CD4-positive, alpha-beta T cell treated with Interleukin-15 for 1 hour (primary cell): ENCODE results near the gene WLS.
"Not testable (repeated sequence)": the region's sequence is repeated elsewhere in the genome, so short reads cannot be mapped to it uniquely, and the experiment has no call there.

Experiments used
- DNase-seq: peaks from one replicate; pipeline ENCODE4 v3.0.0-alpha.2; 2020

WLS gene

DNA sequence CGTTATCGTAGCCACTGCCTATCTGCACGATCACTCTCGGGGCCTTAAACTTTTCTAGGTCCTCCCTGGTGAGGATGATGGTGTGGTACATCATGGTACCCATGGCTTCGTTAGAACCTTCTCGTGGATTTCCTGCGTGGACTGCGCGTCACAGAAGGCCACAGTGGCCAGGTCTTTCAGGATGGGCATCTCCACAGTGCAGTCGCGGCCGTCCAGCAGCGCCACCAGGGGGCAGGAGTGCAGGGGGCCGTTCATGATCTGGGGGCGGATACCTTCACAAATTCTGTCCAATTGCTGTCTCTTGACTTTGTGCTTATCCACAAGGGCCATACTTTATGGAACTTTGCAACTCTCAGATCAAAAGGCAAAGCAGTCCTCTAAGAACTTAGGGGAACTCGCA lies 69.6 kb downstream of the WLS start:
- DNase-seq = no peak

DNA sequence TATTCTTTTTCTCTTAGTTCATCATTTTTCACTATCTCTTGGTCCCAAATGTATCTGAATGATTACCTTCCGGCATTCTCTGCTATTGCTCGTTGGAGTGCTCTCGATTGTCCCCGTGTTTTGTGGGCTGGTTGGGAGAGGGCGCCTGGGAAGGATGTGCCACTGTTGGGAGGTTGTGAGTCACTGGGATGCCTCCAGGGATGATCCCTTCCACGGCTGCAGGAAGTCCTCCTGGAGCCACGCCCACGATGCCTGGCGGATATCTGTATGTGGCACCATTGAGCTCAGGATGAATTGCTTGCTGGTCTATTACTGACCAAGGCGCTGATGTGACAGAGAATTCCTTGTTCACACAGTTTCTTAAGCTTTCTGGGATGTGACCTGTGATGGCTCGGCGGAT lies 70.7 kb downstream of the WLS start:
- not testable (repeated sequence) for DNase-seq

DNA sequence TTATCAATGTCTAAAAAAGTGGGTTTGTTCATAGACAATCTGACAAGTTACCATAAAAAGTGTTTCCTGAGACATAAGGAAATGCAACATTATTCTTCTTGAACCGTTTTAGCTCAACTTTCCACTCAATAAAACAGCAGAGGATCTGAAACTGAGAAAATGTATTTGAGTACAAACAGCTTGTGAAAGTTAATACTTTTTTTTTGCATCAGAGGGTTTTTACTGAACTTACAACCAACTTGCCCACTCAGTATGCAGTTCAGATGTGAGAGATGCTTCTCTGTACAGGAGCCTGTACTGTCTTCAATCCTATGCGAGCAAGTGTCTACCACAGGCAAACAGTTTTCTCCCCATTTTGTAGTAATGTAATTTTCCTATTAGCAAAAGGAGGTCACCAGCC lies 71.4 kb downstream of the WLS start:
- DNase-seq = not testable (repeated sequence)

DNA sequence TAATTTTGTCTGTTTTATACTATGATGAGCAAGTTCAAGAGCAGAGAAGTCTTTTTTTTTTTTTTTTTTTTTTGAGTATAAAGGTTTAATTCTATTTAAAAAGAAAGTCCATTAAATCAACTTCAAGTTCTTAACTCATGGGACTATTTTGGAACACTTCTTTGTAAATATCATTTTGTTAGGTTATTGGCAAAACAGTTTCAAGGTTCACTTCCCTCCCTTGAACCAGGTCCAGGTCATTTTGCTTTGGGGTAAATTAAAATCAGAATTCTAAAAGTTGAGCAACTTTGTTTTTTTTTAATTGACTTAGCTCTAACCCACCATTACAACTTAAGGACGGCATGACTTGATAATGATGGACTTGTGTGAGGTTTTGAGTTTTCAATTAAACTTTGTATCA lies 72.3 kb downstream of the WLS start:
- DNase-seq = no peak

DNA sequence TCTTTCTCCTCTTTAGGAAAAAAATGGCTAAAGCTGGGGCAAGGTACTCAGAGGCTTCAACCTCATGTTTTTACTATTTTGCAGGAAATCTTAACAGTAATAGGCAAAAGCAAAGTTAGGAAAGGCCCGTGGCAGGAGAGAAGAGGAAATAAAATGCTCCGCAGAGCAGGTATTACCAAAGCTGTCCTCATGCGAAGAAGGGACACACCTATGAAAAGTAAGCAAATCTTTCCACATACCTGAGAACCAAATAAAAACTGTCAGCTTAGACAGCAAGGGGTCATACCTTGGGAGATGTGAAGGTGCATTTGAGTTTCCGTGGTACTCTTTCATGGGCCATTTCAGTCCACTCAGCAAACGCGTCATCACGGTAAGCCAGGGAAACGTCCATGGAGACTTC lies 73.5 kb downstream of the WLS start:
- no peak for DNase-seq

DNA sequence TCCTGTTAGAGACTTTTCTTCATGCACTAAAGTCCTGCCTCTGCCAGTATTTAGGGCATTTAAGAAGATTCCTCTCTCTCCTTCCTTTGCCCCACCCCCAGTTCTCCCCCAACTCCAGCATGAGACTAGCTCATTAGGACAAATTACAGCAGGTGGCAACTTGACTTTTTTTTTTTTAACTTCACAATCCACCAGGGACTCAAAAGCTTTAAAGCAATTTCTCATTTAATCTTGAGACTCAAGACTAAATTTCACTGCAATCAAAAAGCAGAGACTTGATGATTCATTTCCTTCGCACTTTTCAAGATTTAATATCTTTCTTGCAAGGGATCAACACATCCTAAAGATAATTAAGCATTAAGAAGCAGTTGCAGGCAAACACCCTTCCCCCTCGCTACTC lies 74.9 kb downstream of the WLS start:
- DNase-seq = no peak

DNA sequence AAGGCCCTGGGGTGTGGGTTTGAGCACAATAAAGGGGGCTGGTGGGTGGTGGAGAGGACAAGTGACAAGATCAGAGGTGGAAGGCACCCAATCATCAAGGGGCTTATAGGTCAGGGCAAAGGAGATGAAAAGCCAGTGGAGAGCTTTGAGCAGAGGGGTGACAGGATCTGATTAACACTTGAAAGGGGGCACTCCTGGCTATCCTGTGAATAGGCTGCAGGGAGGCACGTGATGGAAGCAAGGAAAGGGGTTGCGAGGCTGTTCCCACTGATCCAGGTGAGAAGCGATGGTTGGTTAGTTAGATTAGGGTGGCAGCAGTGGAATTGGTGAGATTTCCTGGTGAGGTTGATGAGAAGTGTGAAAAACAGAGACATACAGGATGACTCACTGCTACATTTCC lies 80.6 kb downstream of the WLS start:
- no peak for DNase-seq

DNA sequence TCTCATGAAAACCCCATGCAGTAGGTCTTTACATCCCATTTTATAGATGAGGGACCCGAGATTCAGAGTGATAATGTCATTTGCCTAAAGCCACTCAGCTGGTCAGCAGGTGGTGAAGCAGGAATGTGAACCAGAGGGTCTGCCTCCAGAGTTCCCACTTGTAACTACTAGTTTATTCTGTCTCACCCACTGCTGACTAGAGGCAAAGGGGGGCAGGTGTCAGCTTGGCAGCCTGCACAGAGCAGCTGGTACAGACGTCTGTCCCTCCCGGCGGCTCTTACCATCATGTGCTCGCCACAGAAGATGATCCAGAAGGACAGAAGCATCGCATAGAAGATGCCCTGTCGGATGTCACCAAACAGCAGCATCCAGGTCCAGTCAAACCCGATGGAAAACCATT lies 82.4 kb downstream of the WLS start:
- no peak for DNase-seq

DNA sequence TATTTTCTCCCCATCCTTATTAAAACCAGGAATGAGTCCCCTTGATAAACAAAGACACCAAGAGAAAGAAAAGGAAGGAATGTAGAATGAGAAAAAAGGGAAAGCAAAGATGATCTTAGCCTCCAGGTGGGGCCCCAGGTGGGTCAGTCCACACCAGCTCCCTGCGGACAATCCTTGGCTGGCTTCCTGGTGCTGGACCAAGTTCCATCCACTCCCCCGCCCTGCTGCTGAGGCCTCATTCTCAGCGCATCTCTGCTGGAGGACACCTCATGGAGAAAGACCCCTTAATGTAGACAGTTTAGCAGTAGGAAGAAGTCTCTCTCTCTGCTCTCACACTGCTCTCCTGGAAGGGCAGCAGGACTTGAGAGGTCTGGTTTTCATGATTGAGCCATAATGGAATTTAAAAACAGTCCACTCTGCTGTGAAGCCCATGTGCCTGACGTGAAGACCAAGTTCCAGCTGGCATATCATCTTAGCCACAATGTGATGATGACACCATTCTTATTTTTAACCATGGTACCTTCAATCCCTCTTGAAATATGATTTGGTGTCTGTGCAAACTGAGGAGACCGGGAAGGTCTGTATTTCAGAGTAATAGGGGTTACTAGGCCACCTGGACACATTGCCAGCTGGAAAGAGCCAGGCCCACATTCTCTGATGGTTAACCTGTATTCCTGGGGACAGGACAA lies 83.1 kb downstream of the WLS start:
- DNase-seq = no peak

DNA sequence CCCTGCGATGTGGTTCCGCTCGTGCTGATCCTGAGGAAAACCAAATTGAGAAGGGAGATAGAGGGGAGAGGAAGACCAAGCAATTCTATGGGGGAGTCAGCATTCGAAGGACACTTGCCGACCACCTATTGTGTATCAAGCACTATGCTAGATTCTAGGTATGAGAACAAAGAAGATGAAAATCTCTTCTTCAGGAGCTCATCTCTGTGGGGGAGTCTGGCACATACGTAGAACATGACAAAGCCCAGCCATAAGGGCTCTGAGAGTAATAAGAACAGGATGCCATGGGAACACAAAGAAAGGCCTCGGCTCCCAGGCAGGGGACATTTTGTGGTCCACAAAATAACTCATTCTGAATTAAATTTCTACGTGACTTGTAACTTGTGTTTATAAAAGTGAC lies 83.7 kb downstream of the WLS start:
- no peak for DNase-seq

DNA sequence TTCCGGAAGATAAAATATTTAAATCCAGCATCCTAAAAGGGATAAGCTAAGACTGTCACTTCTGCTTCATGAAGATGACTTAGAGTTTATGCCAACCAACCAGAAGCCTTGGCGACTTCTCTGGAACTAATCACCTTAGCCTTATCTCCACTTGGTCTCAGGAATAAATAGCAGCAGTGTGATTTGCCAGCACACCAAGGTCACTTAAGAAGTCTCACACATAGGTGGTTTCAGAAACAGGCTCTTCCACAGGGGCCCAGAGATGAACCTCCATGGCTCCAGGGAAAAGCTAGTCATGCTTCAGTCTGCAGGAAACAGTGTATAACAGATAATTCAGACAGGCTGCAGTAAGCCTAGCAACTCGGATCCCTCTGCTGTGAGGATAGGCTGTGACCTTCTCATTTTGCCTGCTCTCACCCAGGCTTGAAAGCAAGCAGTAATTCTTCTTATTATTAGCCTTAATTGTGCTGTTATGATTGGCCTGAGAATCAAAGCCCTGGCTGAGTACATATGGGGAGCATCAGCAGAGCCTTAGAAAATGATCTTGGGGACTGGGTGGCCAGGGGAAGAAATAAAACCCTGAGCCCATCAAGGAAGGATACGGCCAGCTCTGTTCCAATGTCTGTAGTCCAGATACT lies 84.7 kb downstream of the WLS start:
- DNase-seq = no peak

DNA sequence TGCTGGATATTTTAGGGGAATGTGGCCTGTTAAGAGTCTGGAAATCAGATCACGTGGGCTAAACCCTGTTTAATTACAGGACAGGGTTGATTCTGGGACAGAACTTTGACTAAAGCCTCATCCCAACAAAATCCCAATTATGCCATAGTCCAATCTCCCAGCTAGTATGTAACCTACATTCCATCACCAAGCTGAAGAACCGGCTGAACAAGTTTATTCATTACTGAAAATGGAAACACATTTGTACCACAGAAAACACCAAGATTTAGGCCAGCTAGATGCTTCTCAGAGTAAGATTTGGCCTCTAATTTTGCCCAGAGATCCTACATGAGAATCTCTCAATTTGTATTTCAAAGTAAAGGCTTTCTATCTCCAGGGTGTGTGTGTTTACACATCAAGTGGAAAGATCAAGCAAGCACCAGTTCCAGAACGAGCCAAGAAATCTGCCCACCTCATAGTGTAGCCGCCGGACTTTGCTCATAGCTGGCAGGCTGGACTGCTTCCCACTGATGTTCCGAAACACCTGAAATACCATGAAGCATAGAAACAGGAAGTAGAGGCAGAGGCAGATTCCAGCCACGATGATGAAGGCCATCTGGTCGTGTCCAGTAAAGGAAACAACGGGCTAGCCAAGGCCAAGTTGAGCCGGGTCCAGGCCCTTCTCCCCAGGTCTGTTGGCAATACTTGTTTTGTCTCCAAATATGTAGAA lies 86.8 kb downstream of the WLS start:
- DNase-seq = no peak

DNA sequence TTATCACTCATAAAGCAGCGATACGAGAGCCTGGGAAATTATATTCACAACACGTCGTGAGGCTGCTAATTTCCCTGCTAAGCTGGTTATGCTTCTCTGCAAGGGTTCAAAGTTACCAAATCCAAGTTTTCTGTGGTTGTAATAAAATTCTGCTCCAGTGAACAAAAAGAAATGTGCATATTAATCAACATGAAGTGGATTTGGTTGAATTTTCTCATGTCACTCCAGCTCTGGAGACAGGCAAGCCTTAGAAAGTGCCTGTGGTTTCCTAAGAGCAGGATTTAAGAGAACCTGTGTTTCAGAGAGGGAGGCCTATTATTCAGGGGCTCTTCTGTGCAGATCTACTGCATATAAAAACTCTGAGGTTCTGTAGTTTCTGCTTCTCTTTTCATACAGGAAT lies 87.5 kb downstream of the WLS start:
- DNase-seq = no peak

DNA sequence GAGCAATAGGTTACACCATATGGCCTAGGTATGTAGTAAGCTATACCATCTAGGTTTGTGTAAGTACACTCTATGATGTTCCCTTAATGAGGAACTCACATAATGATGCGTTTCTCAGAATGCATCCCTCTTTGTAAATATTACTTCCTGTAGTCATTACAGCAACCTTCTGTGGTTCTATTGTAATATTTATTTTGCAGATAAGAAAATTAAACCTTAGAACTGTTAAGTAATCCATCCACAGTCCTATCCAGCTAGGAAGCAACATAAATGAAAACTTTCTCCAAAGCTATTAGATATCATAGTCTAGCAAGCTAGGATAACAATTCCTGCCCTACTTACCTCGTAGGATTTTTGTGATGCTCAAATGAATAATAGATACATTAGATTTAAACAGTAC lies 88.7 kb downstream of the WLS start:
- no peak for DNase-seq

DNA sequence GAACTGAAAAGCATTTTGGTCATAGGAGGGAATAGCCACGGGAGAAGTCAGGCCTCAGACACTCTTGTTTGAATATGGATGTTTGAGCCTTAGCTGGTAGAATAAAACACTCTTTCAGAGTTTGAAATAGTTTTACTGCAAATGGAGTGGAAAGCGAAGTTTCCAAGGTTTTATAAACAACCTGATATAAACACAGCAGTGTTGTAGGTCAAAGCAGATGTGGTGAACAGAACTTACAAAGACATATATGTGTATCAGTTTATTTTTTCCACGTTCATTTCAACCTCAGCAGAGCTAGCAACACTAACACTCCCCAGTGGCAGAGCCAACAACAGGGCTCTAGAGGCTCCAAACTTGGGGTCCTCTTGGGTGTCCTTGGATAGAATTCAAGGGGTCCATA lies 89.9 kb downstream of the WLS start:
- no peak for DNase-seq

DNA sequence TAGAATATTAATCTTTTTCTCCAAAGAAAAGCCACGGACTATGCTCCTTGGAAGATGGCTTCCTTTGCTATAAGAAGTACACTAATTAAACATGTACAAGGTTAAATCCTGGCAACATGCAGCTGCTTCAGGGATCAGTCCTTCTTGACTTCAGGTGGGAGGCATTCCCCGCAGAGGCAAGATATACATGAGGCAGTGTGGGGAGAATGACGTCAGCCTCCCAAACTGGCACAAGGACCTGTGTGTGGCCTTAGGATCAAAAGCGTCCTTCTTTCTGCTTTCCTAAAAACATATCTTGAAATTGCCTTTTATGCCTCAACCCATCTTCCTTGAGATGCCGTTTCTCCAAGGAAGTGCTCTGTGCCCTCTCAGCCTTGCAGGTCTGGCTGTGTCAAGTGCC lies 90.3 kb downstream of the WLS start:
- no peak for DNase-seq

DNA sequence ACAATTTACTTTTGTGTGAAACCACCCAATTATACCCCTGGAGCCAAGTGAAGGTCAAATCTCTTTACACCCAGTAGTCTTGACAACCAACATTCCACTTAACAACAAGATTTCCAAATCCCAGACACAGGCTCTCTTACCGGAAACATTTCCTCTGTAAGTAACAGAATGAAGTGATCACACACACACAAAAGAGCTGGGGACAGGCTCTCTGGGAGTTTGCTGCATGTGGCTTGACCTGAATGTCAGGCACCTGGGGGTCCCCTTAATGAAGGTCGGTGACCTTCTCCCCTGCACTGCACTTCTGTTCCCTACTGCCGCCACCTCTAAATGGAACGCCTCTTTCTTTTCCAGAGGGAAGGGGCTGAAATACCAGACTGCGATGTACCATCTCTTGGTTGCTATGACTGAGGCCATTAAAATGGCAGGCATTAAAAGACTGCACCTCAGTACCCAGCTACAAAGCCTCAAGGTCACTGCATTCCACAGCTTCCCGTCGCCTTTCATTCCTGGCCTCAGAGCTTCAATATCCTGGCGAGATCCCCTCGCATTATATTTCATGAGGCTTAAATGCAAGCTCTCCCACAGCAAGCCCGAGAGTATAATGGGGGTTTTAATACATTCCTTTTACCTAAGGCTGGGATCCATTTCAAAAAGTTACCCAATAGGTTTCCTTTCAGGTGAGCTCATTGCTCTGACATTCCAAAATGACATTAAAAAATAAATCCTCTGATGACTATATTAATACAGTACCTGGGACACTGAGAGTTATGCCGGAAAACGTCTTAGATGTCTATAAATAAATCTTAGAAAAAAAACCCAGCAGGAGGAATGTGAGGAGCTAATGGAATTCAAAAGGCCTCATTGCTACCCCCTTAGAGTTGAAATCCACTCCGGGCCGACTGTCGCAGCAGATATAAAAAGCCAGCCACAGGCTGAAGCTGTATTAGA lies 91.0 kb downstream of the WLS start:
- no peak for DNase-seq

DNA sequence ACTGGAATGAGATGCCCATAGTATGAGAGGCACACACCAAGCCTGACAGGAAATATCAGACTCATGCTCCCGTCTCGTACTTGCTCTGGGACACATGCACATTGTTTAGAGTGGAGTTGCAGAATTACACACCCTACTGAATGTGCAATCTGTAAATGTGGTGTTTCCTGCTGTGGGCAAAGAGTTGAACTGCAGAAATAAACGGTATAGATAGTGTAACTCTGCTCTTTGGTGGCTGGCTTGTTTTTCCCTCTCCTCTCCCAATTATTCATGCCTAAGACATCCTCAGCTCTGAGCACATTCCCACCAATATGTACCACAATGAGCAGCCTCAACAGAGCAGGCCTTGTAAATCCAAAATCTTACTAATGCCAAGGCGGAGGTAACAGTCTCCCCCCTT lies 91.8 kb downstream of the WLS start:
- DNase-seq = no peak

DNA sequence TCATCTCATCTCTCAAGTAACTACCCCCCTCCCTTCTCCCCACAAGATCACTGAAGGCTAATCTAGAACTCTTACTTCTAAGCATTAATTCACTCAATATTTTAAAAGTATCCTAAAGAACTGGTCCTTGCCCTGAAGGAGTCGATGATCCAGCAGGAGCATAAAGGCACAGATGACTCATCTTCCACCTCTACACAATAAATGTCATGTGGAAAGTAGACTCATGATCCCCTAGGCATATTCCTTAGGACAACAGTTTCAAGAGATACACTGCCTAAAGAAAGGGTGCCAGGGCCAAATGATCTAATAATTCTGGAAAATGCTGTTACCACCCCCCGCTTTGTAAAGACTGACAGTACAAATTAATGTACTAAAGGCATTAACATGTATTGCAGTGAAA lies 96.1 kb downstream of the WLS start:
- no peak for DNase-seq

DNA sequence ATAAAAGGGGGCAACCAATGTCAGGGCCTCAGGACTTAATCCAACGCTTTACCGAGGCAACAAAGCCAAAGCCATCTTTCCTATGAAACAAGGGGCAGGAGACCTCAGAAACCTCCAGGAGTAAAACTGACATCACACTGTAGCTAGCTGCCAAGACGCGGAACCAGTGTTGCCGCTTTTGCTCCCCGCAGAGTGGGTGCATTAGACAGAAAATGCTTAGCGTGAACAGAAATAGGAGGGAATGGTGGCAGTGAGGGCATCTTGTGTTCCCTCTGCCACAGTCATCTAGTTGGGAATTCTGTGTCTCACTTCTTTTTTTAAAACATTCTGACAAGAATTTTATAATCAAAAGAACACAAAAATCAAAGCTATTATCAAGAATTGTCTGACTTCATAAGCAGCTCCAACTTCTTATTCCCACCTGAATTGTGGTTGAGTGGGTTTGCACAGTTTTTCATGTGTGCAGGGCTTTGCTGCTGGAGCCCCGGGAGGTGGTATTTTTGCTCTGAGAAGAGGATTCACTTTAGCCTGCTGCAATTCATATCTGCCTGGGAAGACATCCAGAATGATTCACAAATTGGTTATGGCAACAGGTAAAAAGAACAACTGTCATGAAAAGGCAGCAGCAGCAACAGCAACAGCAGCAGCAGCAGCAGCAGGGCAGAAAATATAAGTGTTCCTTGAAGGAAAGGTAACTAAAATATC lies 99.7 kb downstream of the WLS start:
- no peak for DNase-seq

DNA sequence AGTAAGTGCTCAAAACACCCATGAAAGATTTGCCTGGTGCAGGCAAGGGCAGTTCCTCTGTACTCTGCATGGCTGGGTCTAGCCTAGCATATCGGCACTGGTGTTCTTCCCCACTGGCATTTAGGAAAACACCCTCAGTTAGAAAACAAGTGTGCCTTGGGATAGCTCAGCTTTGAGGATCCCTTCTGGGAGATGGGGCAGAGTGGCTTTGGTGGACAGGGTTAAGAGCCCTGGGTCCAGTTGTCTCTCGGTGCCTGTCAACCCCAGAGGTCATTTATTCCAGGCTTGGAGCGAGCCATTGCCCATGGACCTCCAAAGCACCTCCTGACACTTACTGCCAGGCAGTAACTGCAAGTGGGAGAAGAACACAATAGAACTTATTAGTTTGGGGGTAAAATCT lies 101.1 kb downstream of the WLS start:
- DNase-seq = no peak

DNA sequence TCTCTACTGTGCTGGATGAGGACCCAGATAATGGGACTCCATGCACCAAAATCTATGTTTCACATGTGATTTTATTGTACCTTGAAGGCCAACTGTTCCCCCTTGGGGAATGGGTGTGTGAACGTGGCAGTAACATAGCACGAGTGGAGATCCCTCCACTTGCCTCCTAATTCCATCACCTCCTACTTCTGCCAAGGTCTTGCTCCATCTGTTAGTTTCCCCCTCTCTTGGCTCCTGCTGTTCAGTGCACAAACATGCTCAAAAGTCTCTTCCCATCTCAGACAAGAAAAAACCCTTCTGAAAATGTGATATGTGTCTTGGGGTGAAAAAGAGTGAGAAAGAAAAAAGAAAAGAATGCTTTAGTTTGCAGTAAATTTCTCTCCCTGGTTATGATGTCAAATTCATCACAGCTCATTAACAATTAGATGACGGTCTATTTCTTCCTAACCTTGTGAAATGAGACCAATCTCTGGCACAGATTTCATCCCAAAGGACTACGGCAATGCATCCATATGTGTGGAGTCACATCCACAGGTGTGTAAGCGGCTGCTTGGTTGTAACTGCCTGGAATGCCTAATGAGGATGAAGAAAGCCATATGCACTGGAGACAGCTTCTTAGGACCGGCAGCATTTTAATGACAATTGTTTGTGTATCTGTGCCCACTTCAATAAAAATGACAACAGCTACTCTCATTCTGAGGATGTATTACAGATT lies 102.6 kb downstream of the WLS start:
- no peak for DNase-seq
